ENCODE data around the gene SLC2A10. TPM values are rescaled to one million over a fixed set of nuclear protein-coding genes. Genes with fewer than 3 reads are reported as not detected.
A peak's percentile ranks its signal among the peaks of the same experiment; 100 is the strongest.

SLC2A10 gene
- total RNA-seq, 8 experiments from 2014 or later = 2.7 to 11.8 (median 6.8) TPM

- 18 to 100% (median 68%) methylated on average over 3 to 12 of the region's 12 CpGs for WGBS, 10 experiments
- no peak overlapping the region for H3K27ac ChIP-seq
- no peak overlapping the region for H3K4me3 ChIP-seq
- in situ Hi-C loops (cut with MboI; ENCODE audit: low pct_unique_long_range_greater_than_20kb in 2 of 9, low sequenced_read_pairs in 9 of 9, unreplicated experiment in 9 of 9) = loop anchor here in 3 of 9 experiments (25.0 kb wide), 3 partner anchors 138 to 563 kb away; partner anchors contain the start of genes OCSTAMP (in 1 of the 3) and ZNF334 (in 1 of the 3)
- peaks cover 29 to 36% of the 10 kb centered on the region in 2 donors for H3K4me1 ChIP-seq (replicated peaks in 1 of 2)
- ATAC-seq (replicated peaks in 6 of 8) = peak in 3 of 8 experiments; percentile 35 to 43 (median 37)
Observed at GRCh38 chr20:46699651-46700359, 9.6 kb upstream of the SLC2A10 start.

- no peak overlapping the region for H3K27ac ChIP-seq
- WGBS, 10 experiments = 67 to 100% (median 91%) methylated on average over 1 to 5 of the region's 6 CpGs; no CpG with 5 or more reads in 4 of the 10 experiments
- no peak overlapping the region for H3K4me3 ChIP-seq
- H3K4me1 ChIP-seq (replicated peaks in 1 of 2) = peaks cover 25 to 32% of the 10 kb centered on the region in 2 donors
- in situ Hi-C loops (cut with MboI; ENCODE audit: low pct_unique_long_range_greater_than_20kb in 2 of 9, low sequenced_read_pairs in 9 of 9, unreplicated experiment in 9 of 9) = no loop called here
- no peak for ATAC-seq (replicated peaks in 6 of 8)
Observed at GRCh38 chr20:46700481-46700880, 9.0 kb upstream of the SLC2A10 start.

- in situ Hi-C loops (cut with MboI; ENCODE audit: low pct_unique_long_range_greater_than_20kb in 2 of 9, low sequenced_read_pairs in 9 of 9, unreplicated experiment in 9 of 9) = no loop called here
- Histone ChIP-seq H3K4me3 (no peak overlapping the region), H3K4me1 (replicated peaks in 1 of 2) (peaks cover 19 to 29% of the 10 kb centered on the region in 2 donors), H3K27ac (no peak overlapping the region)
- WGBS, 10 experiments = 0 to 100% (median 86%) methylated on average over 1 to 2 of the region's 2 CpGs; no CpG with 5 or more reads in 1 of the 10 experiments
- no peak for ATAC-seq (replicated peaks in 6 of 8)
Observed at GRCh38 chr20:46701057-46701456, 8.4 kb upstream of the SLC2A10 start.

- in situ Hi-C loops (cut with MboI; ENCODE audit: low pct_unique_long_range_greater_than_20kb in 2 of 9, low sequenced_read_pairs in 9 of 9, unreplicated experiment in 9 of 9) = no loop called here
- no peak for ATAC-seq (replicated peaks in 6 of 8)
Observed at GRCh38 chr20:46701556-46701955, 7.9 kb upstream of the SLC2A10 start.

GRCh38 chr20:46701986-46702385 is 7.5 kb upstream of the SLC2A10 start:
- Histone ChIP-seq H3K27ac (no peak overlapping the region), H3K4me3 (no peak overlapping the region), H3K4me1 (replicated peaks in 1 of 2) (peaks cover 10 to 19% of the 10 kb centered on the region in 2 donors)
- WGBS, 10 experiments = 50 to 100% (median 89%) methylated on average over 1 to 4 of the region's 5 CpGs; no CpG with 5 or more reads in 6 of the 10 experiments
- no peak for ATAC-seq (replicated peaks in 6 of 8)
- in situ Hi-C loops (cut with MboI; ENCODE audit: low pct_unique_long_range_greater_than_20kb in 2 of 9, low sequenced_read_pairs in 9 of 9, unreplicated experiment in 9 of 9) = no loop called here

More at GRCh38 chr20:46701556-46701955, 7.9 kb upstream of the SLC2A10 start:
- WGBS, 10 experiments = 5 to 87% (median 71%) methylated on average over 1 to 4 of the region's 4 CpGs; no CpG with 5 or more reads in 2 of the 10 experiments
- no peak overlapping the region for H3K4me3 ChIP-seq
- H3K4me1 ChIP-seq (replicated peaks in 1 of 2) = peaks cover 14 to 24% of the 10 kb centered on the region in 2 donors
- no peak overlapping the region for H3K27ac ChIP-seq

GRCh38 chr20:46702447-46703203 is 6.8 kb upstream of the SLC2A10 start:
- Histone ChIP-seq H3K4me3 (no peak overlapping the region), H3K4me1 (replicated peaks in 1 of 2) (peaks cover 7 to 13% of the 10 kb centered on the region in 2 donors), H3K27ac (no peak overlapping the region)
- in situ Hi-C loops (cut with MboI; ENCODE audit: low pct_unique_long_range_greater_than_20kb in 2 of 9, low sequenced_read_pairs in 9 of 9, unreplicated experiment in 9 of 9) = no loop called here
- WGBS, 10 experiments = 60 to 100% (median 84%) methylated on average over 1 to 6 of the region's 8 CpGs
- no peak for ATAC-seq (replicated peaks in 6 of 8)

- no peak overlapping the region for H3K27ac ChIP-seq
- ATAC-seq (replicated peaks in 6 of 8) = no peak
- 25 to 100% (median 85%) methylated on average over 1 to 3 of the region's 3 CpGs for WGBS, 10 experiments
- in situ Hi-C loops (cut with MboI; ENCODE audit: low pct_unique_long_range_greater_than_20kb in 2 of 9, low sequenced_read_pairs in 9 of 9, unreplicated experiment in 9 of 9) = no loop called here
- no peak overlapping the region for H3K4me3 ChIP-seq
- H3K4me1 ChIP-seq (replicated peaks in 1 of 2) = peaks cover 7 to 11% of the 10 kb centered on the region in 2 donors
Observed at GRCh38 chr20:46703435-46703834, 6.0 kb upstream of the SLC2A10 start.

GRCh38 chr20:46704714-46705377 is 4.6 kb upstream of the SLC2A10 start:
- peak overlapping the region; percentile 3 to 89 for H3K27ac ChIP-seq
- peak in 2 of 8 experiments; percentile 10 to 20 for ATAC-seq (replicated peaks in 6 of 8)
- no peak overlapping the region for H3K4me3 ChIP-seq
- peaks cover 13 to 18% of the 10 kb centered on the region in 2 donors for H3K4me1 ChIP-seq (replicated peaks in 1 of 2)
- in situ Hi-C loops (cut with MboI; ENCODE audit: low pct_unique_long_range_greater_than_20kb in 2 of 9, low sequenced_read_pairs in 9 of 9, unreplicated experiment in 9 of 9) = no loop called here
- WGBS, 10 experiments = 0 to 100% (median 52%) methylated on average over 1 to 7 of the region's 7 CpGs

GRCh38 chr20:46705378-46705729 is 4.1 kb upstream of the SLC2A10 start:
- 3 to 100% (median 70%) methylated on average over 1 to 4 of the region's 4 CpGs; no CpG with 5 or more reads in 1 of the 10 experiments for WGBS, 10 experiments
- ATAC-seq (replicated peaks in 6 of 8) = peak in 2 of 8 experiments; percentile 45 to 60
- H3K4me3 ChIP-seq = no peak overlapping the region

GRCh38 chr20:46706242-46706641 is 3.2 kb upstream of the SLC2A10 start:
- WGBS, 10 experiments = 66 to 100% (median 83%) methylated on average over 1 to 2 of the region's 2 CpGs; no CpG with 5 or more reads in 3 of the 10 experiments
- Histone ChIP-seq H3K4me3 (no peak overlapping the region), H3K27ac (no peak overlapping the region), H3K4me1 (replicated peaks in 1 of 2) (peaks cover 19 to 22% of the 10 kb centered on the region in 2 donors)
- no peak for ATAC-seq (replicated peaks in 6 of 8)
- in situ Hi-C loops (cut with MboI; ENCODE audit: low pct_unique_long_range_greater_than_20kb in 2 of 9, low sequenced_read_pairs in 9 of 9, unreplicated experiment in 9 of 9) = no loop called here

More at GRCh38 chr20:46705378-46705729, 4.1 kb upstream of the SLC2A10 start:
- H3K4me1 ChIP-seq (replicated peaks in 1 of 2) = peaks cover 18 to 22% of the 10 kb centered on the region in 2 donors
- no peak overlapping the region for H3K27ac ChIP-seq
- in situ Hi-C loops (cut with MboI; ENCODE audit: low pct_unique_long_range_greater_than_20kb in 2 of 9, low sequenced_read_pairs in 9 of 9, unreplicated experiment in 9 of 9) = no loop called here

- Histone ChIP-seq H3K4me1 (replicated peaks in 1 of 2) (peaks cover 19 to 22% of the 10 kb centered on the region in 2 donors), H3K4me3 (no peak overlapping the region), H3K27ac (no peak overlapping the region)
- in situ Hi-C loops (cut with MboI; ENCODE audit: low pct_unique_long_range_greater_than_20kb in 2 of 9, low sequenced_read_pairs in 9 of 9, unreplicated experiment in 9 of 9) = no loop called here
- 25 to 100% (median 63%) methylated on average over 1 to 7 of the region's 8 CpGs; no CpG with 5 or more reads in 3 of the 10 experiments for WGBS, 10 experiments
- ATAC-seq (replicated peaks in 6 of 8) = no peak
Observed at GRCh38 chr20:46708172-46708860, 1.1 kb upstream of the SLC2A10 start.

- in situ Hi-C loops (cut with MboI; ENCODE audit: low pct_unique_long_range_greater_than_20kb in 2 of 9, low sequenced_read_pairs in 9 of 9, unreplicated experiment in 9 of 9) = no loop called here
- Histone ChIP-seq H3K27ac (peak overlapping the region; percentile 11 to 76), H3K4me3 (peak overlapping the region in 3 of 5 donors; percentile 35 to 42 (median 35)), H3K4me1 (replicated peaks in 1 of 2) (peaks cover 19 to 21% of the 10 kb centered on the region in 2 donors)
- 67 to 80% (median 80%) methylated on average over 1 to 4 of the region's 13 CpGs; no CpG with 5 or more reads in 7 of the 10 experiments for WGBS, 10 experiments
- ATAC-seq (replicated peaks in 6 of 8) = peak in 7 of 8 experiments; percentile 3 to 61 (median 56)
Observed at GRCh38 chr20:46709055-46709458, 392 bp upstream of the SLC2A10 start.
